Measurements from ENCODE around the gene PACRGL.

The PACRGL gene

DNA sequence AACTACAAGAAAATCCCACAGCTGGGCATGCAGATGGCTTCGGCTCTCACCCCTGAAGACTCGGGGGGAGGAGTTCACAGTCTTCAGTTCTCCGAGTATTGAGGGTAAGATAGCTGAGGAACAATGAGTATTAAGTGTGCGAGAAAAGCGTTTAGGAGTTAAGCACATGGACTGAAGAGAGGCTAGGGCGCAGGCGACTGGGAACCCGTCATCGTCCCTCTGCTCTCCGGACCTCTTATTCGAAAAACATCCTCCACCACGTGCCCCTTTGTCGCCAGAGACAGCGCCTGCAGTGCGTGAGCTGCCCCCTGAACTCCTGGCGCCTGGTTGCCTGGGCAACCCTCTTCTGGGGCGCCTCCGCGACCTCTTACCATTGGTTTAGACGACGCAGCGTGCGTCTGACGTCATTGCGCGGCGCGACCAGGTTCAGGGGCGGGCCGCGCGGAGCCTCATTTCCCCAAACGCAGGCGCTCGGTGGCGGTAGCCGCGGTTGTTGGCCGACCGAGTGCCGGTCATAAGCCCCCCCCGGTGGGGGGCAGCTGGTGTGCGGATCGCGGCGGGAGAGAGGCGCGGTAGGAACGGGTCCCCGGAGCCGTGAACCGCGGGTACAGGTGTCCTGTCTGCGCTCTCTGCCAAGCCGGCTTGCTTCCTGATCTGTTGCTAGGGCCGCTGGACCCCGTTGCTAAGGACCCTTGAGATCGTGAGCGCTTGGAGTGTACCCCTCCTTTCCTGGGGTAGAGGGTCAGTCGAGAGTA is at the start of gene PACRGL:
Gene PACRGL (plus strand): TSS at position 452 of the 755 bp plus-strand sequence. CDS start 4,024 bp downstream, outside the sequence.
- DNase-seq = peak; percentile 81

DNA sequence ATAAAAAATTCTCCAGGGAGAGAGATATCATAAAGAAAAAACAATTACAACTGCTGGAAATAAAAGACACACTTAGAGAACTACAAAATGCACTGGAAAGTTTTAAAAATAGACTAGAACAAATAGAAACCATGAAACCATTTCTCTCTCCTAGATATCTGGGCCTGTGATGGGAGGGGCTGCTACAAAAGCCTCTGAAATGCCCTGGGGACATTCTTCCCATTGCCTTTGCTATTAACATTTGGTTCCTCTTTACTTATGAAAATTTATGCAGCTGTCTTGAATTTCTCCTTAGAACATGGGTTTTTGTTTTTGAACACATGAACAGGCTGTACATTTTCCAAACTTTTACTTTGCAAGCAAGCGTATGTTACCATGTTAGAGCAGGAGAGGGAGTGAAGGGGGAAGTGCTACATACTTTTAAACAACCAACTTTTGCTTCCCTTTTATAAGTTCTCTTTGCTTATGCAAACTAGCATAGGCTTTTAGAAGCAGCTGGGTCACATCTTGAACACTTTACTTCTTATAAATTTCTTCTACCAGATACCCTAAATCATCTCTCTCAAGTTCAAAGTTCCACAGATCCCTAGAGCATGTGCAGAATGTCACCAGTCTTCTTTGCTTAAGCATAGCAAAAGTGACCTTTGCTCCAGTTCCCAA is 47.9 kb upstream of the PACRGL start:
- no peak for DNase-seq

- no peak for DNase-seq
Observed at GRCh38 chr4:20658456-20658855, 41.8 kb upstream of the PACRGL start.

GRCh38 chr4:20662851-20663250 is 37.4 kb upstream of the PACRGL start:
- no peak for DNase-seq

DNA sequence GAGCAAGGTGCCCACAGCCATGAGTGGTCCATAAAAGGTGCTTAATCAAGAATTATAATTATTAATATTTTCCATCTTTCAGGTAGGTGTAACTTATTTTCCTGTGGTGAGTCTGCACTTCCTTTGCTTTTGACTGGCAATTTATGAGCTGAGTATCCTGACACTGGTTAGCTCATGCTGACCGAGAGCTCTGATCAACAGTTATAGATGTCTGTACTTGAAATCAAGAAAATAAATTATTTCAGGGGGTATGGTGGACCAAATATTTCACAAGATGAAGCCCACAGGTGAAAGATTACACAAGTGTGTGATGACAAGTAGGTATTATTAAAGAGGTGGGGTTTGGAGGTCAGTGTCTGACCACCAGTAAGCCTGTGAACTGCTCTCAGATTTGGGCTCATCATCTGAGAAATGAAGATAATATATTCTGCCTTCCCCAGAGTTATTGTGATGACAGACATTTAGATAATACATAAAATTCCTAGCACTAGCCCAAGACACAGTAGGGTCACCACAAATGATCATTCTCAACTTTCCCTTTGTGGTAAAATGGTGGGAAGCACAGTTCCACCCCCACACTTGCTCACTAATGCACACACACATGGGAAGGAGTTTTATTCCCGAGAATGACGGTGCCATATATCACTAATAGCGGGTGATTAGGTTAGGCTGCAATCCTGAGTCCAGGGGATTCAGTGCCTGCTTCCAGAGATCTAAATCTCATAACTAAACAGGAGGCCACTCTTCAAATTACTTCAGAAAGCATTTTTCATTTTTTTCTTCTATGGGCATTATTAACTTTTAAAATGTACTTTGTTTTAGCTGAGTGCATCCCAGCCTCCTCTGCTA is 34.0 kb upstream of the PACRGL start:
- no peak for DNase-seq

DNA sequence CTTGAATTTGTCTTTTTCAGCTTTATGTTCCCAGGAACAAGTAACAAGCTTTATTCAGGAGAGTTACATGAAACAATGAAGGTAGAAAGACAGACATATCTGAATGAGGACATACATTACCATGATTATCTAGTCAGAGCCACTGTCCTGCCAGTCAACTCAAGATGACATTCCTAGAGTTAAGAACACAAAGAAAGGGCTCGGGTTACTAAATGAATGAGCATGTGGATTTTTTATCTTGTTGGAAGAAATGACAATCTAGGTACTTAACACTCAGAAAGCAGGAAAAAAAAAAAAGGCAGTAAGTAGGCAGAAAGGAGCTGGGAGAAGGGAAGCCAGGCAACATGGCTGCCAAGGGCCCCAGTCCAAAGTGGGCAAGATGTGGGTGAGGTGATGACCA is 28.0 kb upstream of the PACRGL start:
- DNase-seq = no peak

GRCh38 chr4:20675786-20676185 is 24.5 kb upstream of the PACRGL start:
- DNase-seq = no peak

- no peak for DNase-seq
Observed at GRCh38 chr4:20676501-20677197, 23.6 kb upstream of the PACRGL start.

DNA sequence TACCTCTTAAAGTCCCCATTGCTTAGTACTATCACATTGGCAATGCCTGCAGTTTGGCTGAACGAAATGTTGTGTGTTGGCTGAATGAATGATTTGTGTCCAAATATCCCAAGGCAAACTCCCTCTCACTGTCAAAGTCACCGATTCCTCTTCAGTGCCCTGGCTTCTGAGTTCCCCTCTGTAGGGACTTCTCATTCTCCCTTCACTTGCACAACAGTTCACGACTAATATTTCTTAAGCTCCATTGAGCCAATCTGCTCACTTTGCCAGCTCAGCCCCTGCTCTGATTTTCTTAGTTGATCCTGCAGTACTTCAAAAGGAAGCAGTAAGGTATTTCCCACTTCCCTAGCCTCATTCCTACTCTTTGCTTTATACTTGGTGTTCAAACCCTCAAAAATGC is 21.9 kb upstream of the PACRGL start:
- DNase-seq = no peak

DNA sequence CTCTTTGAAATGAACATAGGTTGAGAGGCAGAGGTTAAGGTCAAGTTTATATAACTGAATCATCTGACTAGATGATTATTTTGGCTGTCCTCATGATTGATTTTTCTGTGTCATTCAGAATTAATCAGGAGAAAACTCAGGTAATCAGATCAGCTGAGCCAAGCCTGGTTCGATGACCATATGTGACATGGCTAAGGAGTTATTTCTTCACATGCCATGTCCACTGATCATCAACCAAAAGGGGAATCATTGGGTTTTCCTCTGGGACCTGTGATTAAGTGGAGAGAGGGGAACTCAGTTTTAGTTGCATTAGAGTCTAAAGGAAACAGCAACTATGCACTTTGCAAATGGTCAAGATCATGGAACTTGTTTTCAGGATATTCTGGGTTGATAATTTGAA is 20.3 kb upstream of the PACRGL start:
- no peak for DNase-seq

DNA sequence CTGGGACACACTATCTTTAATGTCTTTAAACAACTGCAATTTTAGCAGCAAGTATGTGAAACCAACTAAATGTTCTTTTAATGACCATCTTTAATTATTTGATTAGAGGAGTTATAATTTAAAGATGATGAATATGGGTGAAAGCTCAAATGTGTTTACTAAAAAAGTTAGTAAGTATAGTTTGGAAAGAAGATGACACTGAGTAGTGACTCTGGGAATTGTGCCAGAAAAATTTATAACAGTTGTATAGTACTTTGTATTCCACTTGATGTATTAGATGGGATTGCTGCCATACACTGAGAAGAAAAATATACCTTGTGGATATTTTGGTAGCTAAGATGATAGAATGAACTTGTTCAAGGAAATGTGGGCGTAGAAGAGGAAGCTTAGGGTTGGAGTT is 19.5 kb upstream of the PACRGL start:
- no peak for DNase-seq

DNA sequence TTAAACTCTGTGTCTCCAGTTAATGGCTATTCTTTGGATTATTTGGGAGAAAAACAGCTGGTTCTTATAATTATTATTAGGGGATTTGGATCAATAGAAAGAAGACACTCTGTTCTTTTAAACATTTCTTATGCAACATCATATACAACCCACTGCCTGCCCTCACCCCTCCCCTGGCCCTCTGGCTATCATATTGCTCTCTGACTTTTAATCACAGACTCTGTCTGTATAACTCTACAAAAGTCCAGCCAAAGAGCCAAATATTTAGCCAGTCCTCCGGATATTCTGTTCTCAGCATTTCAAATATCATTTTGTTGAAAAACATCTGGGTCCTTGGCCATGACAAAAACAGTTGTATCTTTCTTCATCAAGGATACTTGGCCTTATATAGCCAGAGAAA is 19.0 kb upstream of the PACRGL start:
- no peak for DNase-seq

DNA sequence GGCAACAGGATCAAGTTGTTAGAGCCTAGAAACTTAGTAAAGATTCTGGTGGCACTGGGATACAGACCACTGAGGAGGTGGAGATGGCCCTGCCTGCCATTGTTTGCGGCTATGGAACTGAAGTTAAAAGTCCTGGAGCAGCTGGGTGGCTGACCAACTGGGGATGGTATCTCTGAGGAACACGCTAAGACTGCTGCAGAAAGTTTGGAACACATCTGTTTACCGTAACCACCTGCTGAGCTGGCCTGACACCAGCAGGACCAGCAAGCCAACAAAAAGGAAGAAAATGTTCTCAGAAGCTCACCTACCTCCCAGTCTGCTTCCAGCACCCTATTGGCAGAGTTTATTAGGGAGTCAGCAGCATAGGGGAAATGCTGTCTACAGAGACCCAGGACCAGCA is 17.4 kb upstream of the PACRGL start:
- no peak for DNase-seq

- no peak for DNase-seq
Observed at GRCh38 chr4:20683766-20684165, 16.5 kb upstream of the PACRGL start.

DNA sequence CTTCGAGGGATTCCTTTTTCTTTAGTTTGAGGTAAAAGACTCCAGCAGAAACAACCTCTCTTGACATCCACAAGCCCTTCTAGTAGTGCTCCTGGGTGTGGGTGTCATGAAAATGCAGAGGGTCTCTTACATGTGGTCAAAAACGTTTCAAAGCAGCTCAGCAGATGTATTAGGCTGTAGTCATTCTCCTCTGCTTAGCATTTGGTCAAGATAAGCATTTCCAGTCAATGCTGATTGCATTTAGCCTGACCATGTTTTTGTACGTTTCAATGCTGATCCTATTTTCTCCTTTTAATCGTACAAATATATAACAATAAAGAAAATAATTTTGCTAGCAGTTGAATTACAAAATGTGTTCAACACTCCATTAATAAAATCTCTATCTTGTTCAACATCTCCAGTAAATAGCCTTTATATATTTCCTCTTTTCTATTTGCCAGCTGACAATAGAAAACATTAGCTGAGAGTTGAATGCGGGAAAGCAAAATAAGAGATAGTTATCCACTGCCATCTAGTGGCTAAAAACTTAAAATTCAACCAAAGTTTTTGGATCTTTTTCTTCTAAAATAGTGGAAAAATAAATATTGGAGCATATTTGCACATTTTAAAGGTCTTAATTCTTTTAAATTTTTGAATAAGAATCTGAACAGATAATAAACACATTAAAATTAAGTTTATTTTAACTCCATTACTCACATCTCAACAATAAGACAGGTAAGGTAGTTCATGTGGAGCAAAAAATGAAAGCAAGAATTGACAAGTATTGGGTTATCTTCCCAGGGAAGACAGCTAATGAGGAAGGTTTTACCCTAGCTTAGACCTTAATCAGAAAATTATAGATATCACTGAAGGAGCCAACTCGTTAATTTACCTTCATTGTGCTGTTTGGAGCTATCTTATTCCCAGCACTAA is 15.2 kb upstream of the PACRGL start:
- no peak for DNase-seq

GRCh38 chr4:20687864-20688263 is 12.4 kb upstream of the PACRGL start:
- DNase-seq = no peak

GRCh38 chr4:20696815-20697214 is 3.4 kb upstream of the PACRGL start:
- no peak for DNase-seq

- DNase-seq = no peak
Observed at GRCh38 chr4:20698382-20698781, 1.9 kb upstream of the PACRGL start.

- no peak for DNase-seq
Observed at GRCh38 chr4:20698820-20699219, 1.4 kb upstream of the PACRGL start.

GRCh38 chr4:20711335-20711734 is 11.1 kb downstream of the PACRGL start:
- no peak for DNase-seq

DNA sequence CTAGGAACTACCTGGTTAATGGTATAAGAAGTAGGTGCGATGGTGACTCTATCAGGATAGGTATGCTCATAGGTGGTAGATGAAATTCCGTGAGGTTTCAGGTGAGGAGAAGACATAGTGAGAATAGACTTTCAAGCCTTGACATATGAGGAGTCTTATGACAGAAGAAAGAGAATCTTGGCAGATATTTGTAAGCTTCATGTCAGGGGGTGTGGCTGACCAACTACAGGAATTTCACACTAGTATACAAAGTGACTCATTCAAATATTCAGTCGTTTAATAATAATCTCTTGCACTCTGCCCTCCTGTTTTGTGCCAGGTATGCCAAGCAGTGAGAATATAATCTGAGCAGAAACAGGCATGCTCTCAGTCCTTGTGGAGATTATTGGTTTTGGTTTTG is 22.8 kb downstream of the PACRGL start:
- DNase-seq = no peak

DNA sequence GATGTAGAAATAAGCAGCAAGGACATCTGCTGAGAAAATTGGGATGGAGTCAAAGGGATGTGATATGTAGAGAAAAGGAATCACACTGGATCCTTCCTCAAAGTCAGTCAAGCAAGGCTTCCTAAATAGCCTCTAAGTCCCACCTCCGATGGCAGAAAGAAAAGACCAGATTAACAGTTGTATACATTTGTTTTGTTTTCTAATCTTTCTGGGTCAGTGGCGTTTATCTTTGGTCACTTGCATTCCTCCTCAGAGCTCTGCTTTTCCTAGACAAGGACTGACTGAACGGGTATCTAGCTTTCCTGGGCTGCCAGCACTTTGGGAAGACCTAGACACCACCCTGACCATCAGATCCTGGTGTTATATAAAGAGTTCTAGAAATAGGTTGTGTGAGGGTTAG is 23.2 kb downstream of the PACRGL start:
- no peak for DNase-seq

Data from NCI-H446 treated with DMSO at 0.1 percent for 48 hours (cell line).